Measurements from ENCODE around the gene MTHFSD. TPM values are rescaled to one million over a fixed set of nuclear protein-coding genes. Genes with fewer than 3 reads are reported as not detected.

MTHFSD gene
- total RNA-seq, 1 experiment from 2014 or later = 4.7 TPM

GRCh38 chr16:86530251-86531190 lies 24.5 kb downstream of the MTHFSD start:
- no peak for DNase-seq
- Histone ChIP-seq H3K23ac (ENCODE audit: insufficient read length, low read depth, low read length) (no peak overlapping the region), H3K79me2 (ENCODE audit: insufficient read depth, low read length) (no peaks in the 10 kb centered on the region), H2BK12ac (ENCODE audit: insufficient read length, low read depth, low read length) (no peak overlapping the region), H3K79me1 (ENCODE audit: insufficient read depth, low read depth, low read length, poor library complexity, severe bottlenecking) (no peaks in the 10 kb centered on the region), H2AK5ac (ENCODE audit: insufficient read length, low read length) (no peak overlapping the region), H2BK5ac (ENCODE audit: insufficient read length, low read length) (no peak overlapping the region), H2BK20ac (ENCODE audit: low read depth, low read length, poor library complexity, severe bottlenecking) (no peak overlapping the region), H3K18ac (ENCODE audit: insufficient read length, low read depth, low read length) (no peak overlapping the region), H2BK15ac (ENCODE audit: low read depth, low read length) (no peak overlapping the region), H3K14ac (ENCODE audit: insufficient read depth, low read length) (no peak overlapping the region), H3K4ac (ENCODE audit: low read depth, low read length) (no peak overlapping the region), H4K8ac (replicated peaks; ENCODE audit: insufficient read length, low read depth, low read length) (no peak overlapping the region), H2BK120ac (ENCODE audit: low read depth, low read length, poor library complexity, severe bottlenecking) (no peak overlapping the region), H4K5ac (ENCODE audit: insufficient read length, low read depth, low read length) (no peak overlapping the region), H2AFZ (ENCODE audit: low read length) (no peak overlapping the region), H4K91ac (ENCODE audit: insufficient read length, low read depth, low read length) (no peak overlapping the region), H3K4me1 (ENCODE audit: insufficient read depth, low read length) (no peaks in the 10 kb centered on the region), H3K27ac (ENCODE audit: insufficient read length, low read depth, low read length) (no peak overlapping the region), H3K27me3 (ENCODE audit: insufficient read depth, low read length) (no peaks in the 10 kb centered on the region), H4K20me1 (ENCODE audit: control insufficient read depth, insufficient read depth, insufficient read length) (no peaks in the 10 kb centered on the region), H3T11ph (ENCODE audit: low read length) (no peak overlapping the region), H3K23me2 (ENCODE audit: insufficient read length, low read depth, low read length, poor library complexity, severe bottlenecking) (no peaks in the 10 kb centered on the region), H3K9me3 (ENCODE audit: control insufficient read depth, low read depth, low read length) (no peaks in the 10 kb centered on the region), H3K4me2 (ENCODE audit: insufficient read depth, insufficient read length, low read length) (no peak overlapping the region), H3K56ac (ENCODE audit: insufficient read length, low read depth, low read length) (no peak overlapping the region), H3K9ac (ENCODE audit: extremely low read depth, insufficient read length, low read length) (no peak overlapping the region)
- H3K27me3 Mint-ChIP-seq (ENCODE audit: low read depth) = peaks cover 13% of the 10 kb centered on the region
- no peak overlapping the region for H3K27ac Mint-ChIP-seq
- WGBS (ENCODE audit: extremely low coverage, insufficient read length, low lambda C conversion rate) = no CpG with 5 or more reads among the region's 31 CpGs
- peaks cover 0 to 5% of the 10 kb centered on the region in 2 experiments; a peak in 2 of 5 replicates for H3K9me3 Mint-ChIP-seq
- no peak for TF ChIP-seq CTCF (conservative IDR thresholded peaks at IDR 0.05)
- H3K4me3 Mint-ChIP-seq = no peak overlapping the region
- H3K4me1 Mint-ChIP-seq = peaks cover 2 to 12% of the 10 kb centered on the region in 2 experiments; a peak in 3 of 4 replicates
- H3K36me3 Mint-ChIP-seq (ENCODE audit: insufficient read depth in 1 of 3, low read depth in 3 of 3) = peaks cover 0 to 5% (median 0%) of the 10 kb centered on the region in 3 experiments; a peak in 1 of 7 replicates
